ENCODE data around the gene KCNG2. TPM values are rescaled to one million over a fixed set of nuclear protein-coding genes. Genes with fewer than 3 reads are reported as not detected.

The KCNG2 gene
- total RNA-seq, 1 donor from 2014 or later = not detected

DNA sequence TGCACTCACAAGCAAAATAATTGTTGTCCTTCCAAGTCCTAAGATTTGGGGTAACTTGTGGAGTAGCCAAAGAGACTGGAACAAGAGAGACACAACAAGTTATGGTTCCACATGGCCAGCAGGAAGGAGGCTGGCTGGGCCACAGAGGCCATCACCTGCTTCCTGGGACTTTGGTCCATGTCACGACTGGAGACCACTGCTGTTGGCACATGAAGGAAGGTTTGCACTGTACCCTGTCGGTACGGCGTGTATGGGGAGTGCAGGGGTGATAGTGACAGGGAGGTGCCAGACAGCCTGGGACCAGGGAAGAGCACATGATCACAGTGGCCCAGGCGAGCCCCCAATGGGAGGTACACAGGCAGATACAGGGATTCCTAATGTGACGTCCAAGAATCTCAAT lies 138.2 kb downstream of the KCNG2 start:
- H3K9me3 Mint-ChIP-seq = peaks cover 67% of the 10 kb centered on the region
- no peak overlapping the region for H3K4me3 ChIP-seq
- no peak overlapping the region for H3K4me2 ChIP-seq
- no peak overlapping the region for H2AFZ ChIP-seq (replicated peaks)
- H3K27ac Mint-ChIP-seq = no peak overlapping the region
- TF ChIP-seq EZH2 (IDR thresholded peaks at IDR 0.05) = no peak
- TF ChIP-seq EZH2phosphoT487 (IDR thresholded peaks at IDR 0.05) = no peak
- TF ChIP-seq, protein P1, sequence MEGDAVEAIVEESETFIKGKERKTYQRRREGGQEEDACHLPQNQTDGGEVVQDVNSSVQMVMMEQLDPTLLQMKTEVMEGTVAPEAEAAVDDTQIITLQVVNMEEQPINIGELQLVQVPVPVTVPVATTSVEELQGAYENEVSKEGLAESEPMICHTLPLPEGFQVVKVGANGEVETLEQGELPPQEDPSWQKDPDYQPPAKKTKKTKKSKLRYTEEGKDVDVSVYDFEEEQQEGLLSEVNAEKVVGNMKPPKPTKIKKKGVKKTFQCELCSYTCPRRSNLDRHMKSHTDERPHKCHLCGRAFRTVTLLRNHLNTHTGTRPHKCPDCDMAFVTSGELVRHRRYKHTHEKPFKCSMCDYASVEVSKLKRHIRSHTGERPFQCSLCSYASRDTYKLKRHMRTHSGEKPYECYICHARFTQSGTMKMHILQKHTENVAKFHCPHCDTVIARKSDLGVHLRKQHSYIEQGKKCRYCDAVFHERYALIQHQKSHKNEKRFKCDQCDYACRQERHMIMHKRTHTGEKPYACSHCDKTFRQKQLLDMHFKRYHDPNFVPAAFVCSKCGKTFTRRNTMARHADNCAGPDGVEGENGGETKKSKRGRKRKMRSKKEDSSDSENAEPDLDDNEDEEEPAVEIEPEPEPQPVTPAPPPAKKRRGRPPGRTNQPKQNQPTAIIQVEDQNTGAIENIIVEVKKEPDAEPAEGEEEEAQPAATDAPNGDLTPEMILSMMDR (IDR thresholded peaks at IDR 0.05) = no peak
- H3K27me3 Mint-ChIP-seq (ENCODE audit: insufficient read depth, low read depth) = peaks cover 8% of the 10 kb centered on the region
- no peaks in the 10 kb centered on the region for H3K79me2 ChIP-seq (ENCODE audit: low read depth)
- H3K36me3 Mint-ChIP-seq = peaks cover 75% of the 10 kb centered on the region
- H3K9ac ChIP-seq = no peak overlapping the region
- DNase-seq (ENCODE audit: low spot score) = no peak
- no peaks in the 10 kb centered on the region for H4K20me1 ChIP-seq (ENCODE audit: low read depth)
- no peaks in the 10 kb centered on the region for H3K36me3 ChIP-seq
- H3F3A ChIP-seq (ENCODE audit: low read depth) = no peaks in the 10 kb centered on the region
- no peak overlapping the region for H3K4me3 Mint-ChIP-seq
- H3K4me1 Mint-ChIP-seq = no peaks in the 10 kb centered on the region
- no peak overlapping the region for H3K27ac ChIP-seq
- H3K4me1 ChIP-seq = no peaks in the 10 kb centered on the region
- H3K27me3 ChIP-seq = no peaks in the 10 kb centered on the region
- peaks cover 11% of the 10 kb centered on the region for H3K9me3 ChIP-seq (ENCODE audit: low read depth)

DNA sequence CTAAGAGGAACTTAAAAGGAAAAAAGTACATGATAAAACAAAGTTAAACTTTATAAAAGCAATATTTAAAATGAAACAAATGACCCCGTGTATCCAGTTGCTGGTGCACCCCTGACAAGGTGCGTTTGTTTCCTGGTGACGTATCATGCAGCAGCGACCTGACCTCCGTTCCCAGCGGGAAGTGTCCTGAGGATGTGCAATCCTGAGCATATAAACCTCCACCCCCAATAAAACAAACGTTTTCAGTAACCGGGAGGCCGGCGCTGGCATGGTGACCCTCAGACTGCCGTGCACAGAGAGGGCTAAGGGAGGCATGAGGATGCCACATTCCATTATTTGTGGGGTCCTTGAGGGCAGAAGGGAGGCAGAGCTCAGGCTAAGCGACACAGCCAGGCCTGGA lies 138.9 kb downstream of the KCNG2 start:
- no peaks in the 10 kb centered on the region for H3K79me2 ChIP-seq (ENCODE audit: low read depth)
- TF ChIP-seq, protein P1 (IDR thresholded peaks at IDR 0.05) = no peak
- no peak for TF ChIP-seq EZH2 (IDR thresholded peaks at IDR 0.05)
- no peak for TF ChIP-seq EZH2phosphoT487 (IDR thresholded peaks at IDR 0.05)
- no peaks in the 10 kb centered on the region for H3F3A ChIP-seq (ENCODE audit: low read depth)
- no peaks in the 10 kb centered on the region for H3K4me1 ChIP-seq
- H3K27ac Mint-ChIP-seq = no peak overlapping the region
- peaks cover 70% of the 10 kb centered on the region for H3K36me3 Mint-ChIP-seq
- H3K36me3 ChIP-seq = no peaks in the 10 kb centered on the region
- no peak overlapping the region for H3K4me3 ChIP-seq
- H3K27me3 Mint-ChIP-seq (ENCODE audit: insufficient read depth, low read depth) = peaks cover 8% of the 10 kb centered on the region
- no peak overlapping the region for H3K9ac ChIP-seq
- DNase-seq (ENCODE audit: low spot score) = no peak
- H3K4me1 Mint-ChIP-seq = no peaks in the 10 kb centered on the region
- no peak overlapping the region for H3K4me2 ChIP-seq
- no peak overlapping the region for H2AFZ ChIP-seq (replicated peaks)
- no peak overlapping the region for H3K4me3 Mint-ChIP-seq
- peaks cover 3% of the 10 kb centered on the region for H4K20me1 ChIP-seq (ENCODE audit: low read depth)
- no peak overlapping the region for H3K27ac ChIP-seq
- peaks cover 11% of the 10 kb centered on the region for H3K9me3 ChIP-seq (ENCODE audit: low read depth)
- H3K9me3 Mint-ChIP-seq = peaks cover 61% of the 10 kb centered on the region
- H3K27me3 ChIP-seq = no peaks in the 10 kb centered on the region

DNA sequence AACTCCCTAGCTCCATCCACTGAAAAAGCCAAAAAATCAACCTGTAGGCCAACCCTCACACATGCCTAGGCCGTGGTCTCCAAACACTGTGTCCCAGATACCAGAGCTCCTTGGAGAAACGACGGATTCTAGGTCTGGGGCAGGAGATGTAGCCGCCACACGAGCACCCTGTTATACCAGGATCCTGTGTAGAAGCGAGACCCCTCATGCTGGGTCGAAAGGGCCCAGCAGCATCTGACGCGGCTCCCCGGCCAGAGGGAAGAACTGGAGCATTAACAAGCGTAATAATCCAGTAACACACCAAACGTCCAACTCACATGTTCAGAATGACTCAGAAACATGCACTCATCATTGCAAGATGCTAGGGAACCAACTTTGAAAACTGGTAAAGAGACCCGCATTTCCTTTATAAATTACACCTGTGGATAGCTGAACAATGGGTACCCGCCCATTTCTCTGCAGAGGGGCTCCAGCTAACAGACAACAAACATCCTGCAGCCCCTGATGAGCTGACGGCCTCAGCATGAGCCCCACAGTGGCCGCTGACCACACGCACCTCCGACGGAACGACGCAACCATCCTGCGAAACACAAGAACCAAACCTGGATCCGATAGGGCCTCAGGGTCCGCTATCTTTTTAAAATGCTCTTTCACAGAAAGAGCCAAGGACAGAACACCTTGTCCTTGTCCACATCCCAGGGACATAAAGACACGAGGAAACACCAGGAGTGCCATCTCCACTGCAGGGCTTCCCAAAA lies 139.5 kb downstream of the KCNG2 start:
- no peak overlapping the region for H3K27ac Mint-ChIP-seq
- peaks cover 9% of the 10 kb centered on the region for H3K9me3 ChIP-seq (ENCODE audit: low read depth)
- H3K36me3 ChIP-seq = no peaks in the 10 kb centered on the region

More for the DNA sequence above, 139.5 kb downstream of the KCNG2 start:
- no peak for DNase-seq (ENCODE audit: low spot score)
- Histone ChIP-seq H3K4me1 (no peaks in the 10 kb centered on the region), H4K20me1 (ENCODE audit: low read depth) (peaks cover 5% of the 10 kb centered on the region), H3K4me2 (no peak overlapping the region), H3K79me2 (ENCODE audit: low read depth) (no peaks in the 10 kb centered on the region), H3K9ac (no peak overlapping the region), H3K27ac (no peak overlapping the region), H2AFZ (replicated peaks) (no peak overlapping the region), H3F3A (ENCODE audit: low read depth) (no peaks in the 10 kb centered on the region), H3K27me3 (no peaks in the 10 kb centered on the region), H3K4me3 (no peak overlapping the region)
- Mint-ChIP-seq H3K36me3 (peaks cover 72% of the 10 kb centered on the region), H3K9me3 (peaks cover 58% of the 10 kb centered on the region), H3K27me3 (ENCODE audit: insufficient read depth, low read depth) (peaks cover 8% of the 10 kb centered on the region), H3K4me1 (peaks cover 2% of the 10 kb centered on the region), H3K4me3 (no peak overlapping the region)
- TF ChIP-seq EZH2phosphoT487 (IDR thresholded peaks at IDR 0.05) = no peak
- TF ChIP-seq EZH2 (IDR thresholded peaks at IDR 0.05) = no peak
- TF ChIP-seq, protein P1 (IDR thresholded peaks at IDR 0.05) = no peak

Data from neural progenitor cell (in vitro differentiated cells).